H1 (cell line): ENCODE data around the gene MKX. TPM values are rescaled to one million over a fixed set of nuclear protein-coding genes. Genes with fewer than 3 reads are reported as not detected.

Source experiments
- CTCF ChIA-PET: fragments of 300-600 bp; sonication (Branson Sonifier 250); formaldehyde crosslinking; loops from one replicate; lab custom pipeline; 2021; ENCODE audit not compliant: partially characterized antibody; lab: Charles Lee
- POLR2A ChIA-PET: fragments of 300-600 bp; sonication (Branson Sonifier 250); formaldehyde crosslinking; loops from one replicate; lab custom pipeline; 2021; ENCODE audit warnings: inconsistent platforms; ENCODE audit not compliant: partially characterized antibody; lab: Charles Lee
- DNase-seq, 2 experiments: peaks; one replicate each; pipeline versions ENCODE4 v3.0.0 to v3.0.0-alpha.2; 2010 to 2022; ENCODE audit warnings: low spot score in 2 of 2, low read depth in 1 of 2, mixed read lengths in 1 of 2
- FAIRE-seq: peaks from 2 replicates; lab custom pipeline; 2011; peaks lifted over from hg19 to GRCh38; lab: Jason Lieb, UNC
- H2AFZ ChIP-seq: 2 replicates; pipeline ENCODE4 v1.8.1; 2012; ENCODE audit warnings: low read length, inconsistent platforms
- H2AK5ac ChIP-seq: 2 replicates; pipeline ENCODE4 v1.6.1; 2013; ENCODE audit warnings: low read depth, low read length
- H2BK120ac ChIP-seq: replicated peaks from 2 replicates; pipeline ENCODE3; 2013; ENCODE audit warnings: low read depth, low read length, inconsistent platforms
- H2BK12ac ChIP-seq: 2 replicates; pipeline ENCODE4 v1.6.1; 2013; ENCODE audit warnings: low read depth, low read length
- H2BK15ac ChIP-seq: 2 replicates; pipeline ENCODE4 v1.6.1; 2013; ENCODE audit warnings: low read length
- H2BK20ac ChIP-seq: 2 replicates; pipeline ENCODE4 v1.6.1; 2013; ENCODE audit warnings: low read length
- H2BK5ac ChIP-seq: 2 replicates; pipeline ENCODE4 v1.6.1; 2013; ENCODE audit warnings: low read depth, low read length
- H3K14ac ChIP-seq: 2 replicates; pipeline ENCODE4 v1.6.1; 2013; ENCODE audit warnings: inconsistent platforms; ENCODE audit not compliant: insufficient read length
- H3K18ac ChIP-seq: 2 replicates; pipeline ENCODE4 v1.6.1; 2013; ENCODE audit warnings: low read length; ENCODE audit errors: extremely low read depth
- H3K23ac ChIP-seq: 2 replicates; pipeline ENCODE4 v1.6.1; 2013; ENCODE audit warnings: inconsistent platforms; ENCODE audit not compliant: insufficient read length
- H3K23me2 ChIP-seq: 2 replicates; pipeline ENCODE4 v1.6.1; 2013; ENCODE audit warnings: low read depth, low read length
- H3K27ac ChIP-seq: 2 replicates; pipeline ENCODE4 v1.6.1; 2011; ENCODE audit warnings: low read depth, low read length, inconsistent platforms
- H3K27me3 ChIP-seq, 4 experiments: replicated peaks in 1 of 4; 1 replicate in 1 of 4; 2 replicates in 3 of 4; pipeline versions ENCODE4 v1.6.1 to v1.8.1; 2011 to 2013; ENCODE audit warnings: low read length in 3 of 4, mild to moderate bottlenecking in 3 of 4, inconsistent platforms in 2 of 4, mixed read lengths in 2 of 4, moderate library complexity in 1 of 4; ENCODE audit not compliant: control insufficient read depth in 3 of 4, insufficient read depth in 3 of 4; ENCODE audit errors: extremely low read depth in 1 of 4
- H3K36me3 ChIP-seq, 4 experiments: 2 replicates each; pipeline versions ENCODE4 v1.6.1 to v1.8.1; 2011 to 2013; ENCODE audit warnings: mild to moderate bottlenecking in 4 of 4, low read length in 3 of 4, moderate library complexity in 2 of 4, control low read depth in 1 of 4, inconsistent platforms in 1 of 4; ENCODE audit not compliant: insufficient read depth in 4 of 4, control insufficient read depth in 2 of 4
- H3K4ac ChIP-seq: replicated peaks from 2 replicates; pipeline ENCODE3; 2013; ENCODE audit warnings: low read length, low read depth, mixed read lengths, inconsistent platforms; ENCODE audit not compliant: insufficient read length
- H3K4me1 ChIP-seq, 4 experiments: replicated peaks in 1 of 4; 1 replicate in 1 of 4; 2 replicates in 3 of 4; pipeline versions ENCODE4 v1.6.1 to v1.8.1; 2011 to 2013; ENCODE audit warnings: low read length in 3 of 4, inconsistent platforms in 2 of 4, mixed read lengths in 1 of 4; ENCODE audit not compliant: insufficient read depth in 4 of 4, control insufficient read depth in 3 of 4
- H3K4me2 ChIP-seq, 2 experiments: 2 replicates each; pipeline versions ENCODE4 v1.6.1 to v1.8.1; 2011 to 2013; ENCODE audit warnings: low read depth in 2 of 2, low read length in 2 of 2, control low read depth in 1 of 2, inconsistent platforms in 1 of 2, mild to moderate bottlenecking in 1 of 2; ENCODE audit not compliant: insufficient read depth in 1 of 2
- H3K4me3 ChIP-seq, 4 experiments: fragments of 200-600, 300-600 bp in 1 of 4; sonication (generic), shearing (Covaris generic), sonication (Bioruptor Twin) in 1 of 4; 2 replicates each; pipeline versions ENCODE4 v1.5.1 to v1.8.1; 2011 to 2016; ENCODE audit warnings: low read length in 4 of 4, low read depth in 3 of 4, control low read depth in 2 of 4, inconsistent platforms in 2 of 4, mild to moderate bottlenecking in 2 of 4, mixed read lengths in 1 of 4, moderate library complexity in 1 of 4; ENCODE audit not compliant: insufficient read depth in 2 of 4; ENCODE audit errors: extremely low read depth in 1 of 4
- H3K56ac ChIP-seq: replicated peaks from 2 replicates; pipeline ENCODE3; 2013; ENCODE audit warnings: low read depth, mild to moderate bottlenecking, mixed read lengths, low read length, inconsistent platforms; ENCODE audit not compliant: insufficient read length
- H3K79me1 ChIP-seq: 2 replicates; pipeline ENCODE4 v1.6.1; 2013; ENCODE audit warnings: low read depth, low read length, control low read depth
- H3K79me2 ChIP-seq, 2 experiments: 2 replicates each; pipeline versions ENCODE4 v1.6.1 to v1.8.1; 2012 to 2013; ENCODE audit warnings: low read length in 2 of 2, mild to moderate bottlenecking in 2 of 2, inconsistent platforms in 1 of 2; ENCODE audit not compliant: insufficient read depth in 2 of 2, control insufficient read depth in 1 of 2
- H3K9ac ChIP-seq, 4 experiments: replicated peaks in 1 of 4; 1 replicate in 1 of 4; 2 replicates in 3 of 4; pipeline versions ENCODE4 v1.6.1 to v1.8.1; 2011 to 2013; ENCODE audit warnings: low read depth in 3 of 4, low read length in 3 of 4, control low read depth in 2 of 4, mild to moderate bottlenecking in 2 of 4, moderate library complexity in 2 of 4, inconsistent platforms in 1 of 4; ENCODE audit errors: extremely low read depth in 1 of 4
- H3K9me3 ChIP-seq, 2 experiments: 2 replicates each; pipeline versions ENCODE4 v1.6.1 to v1.8.1; 2012 to 2013; ENCODE audit warnings: mild to moderate bottlenecking in 2 of 2, moderate library complexity in 2 of 2, control low read depth in 1 of 2, inconsistent platforms in 1 of 2, low read depth in 1 of 2, low read length in 1 of 2, mixed read lengths in 1 of 2; ENCODE audit not compliant: insufficient read depth in 2 of 2
- H4K20me1 ChIP-seq, 2 experiments: replicated peaks in 1 of 2; 2 replicates each; pipeline versions ENCODE3 to v1.8.1; 2011 to 2013; ENCODE audit warnings: inconsistent platforms in 2 of 2, low read length in 2 of 2, mild to moderate bottlenecking in 1 of 2; ENCODE audit not compliant: insufficient read depth in 2 of 2, control insufficient read depth in 1 of 2
- H4K5ac ChIP-seq: 2 replicates; pipeline ENCODE4 v1.6.1; 2013; ENCODE audit warnings: low read length, low read depth, mixed read lengths, inconsistent platforms; ENCODE audit not compliant: insufficient read length
- H4K8ac ChIP-seq: 2 replicates; pipeline ENCODE4 v1.8.0; 2013; ENCODE audit warnings: mild to moderate bottlenecking, moderate library complexity, low read length, inconsistent platforms; ENCODE audit not compliant: insufficient read depth; ENCODE audit errors: extremely low read depth
- H4K91ac ChIP-seq: replicated peaks from 2 replicates; pipeline ENCODE3; 2013; ENCODE audit warnings: low read length, mixed read lengths, inconsistent platforms; ENCODE audit not compliant: insufficient read length
- CREB1 ChIP-seq: IDR thresholded peaks from 2 replicates; pipeline ENCODE4 v1.6.1; 2012; ENCODE audit warnings: inconsistent platforms
- JUND ChIP-seq: IDR thresholded peaks from 2 replicates; pipeline ENCODE4 v1.6.1; 2011; ENCODE audit warnings: mild to moderate bottlenecking, improper control_type of control experiment, low read length
- KDM1A ChIP-seq: fragments of 200-600, 300-600 bp; sonication (generic); IDR thresholded peaks from 2 replicates; pipeline ENCODE4 v1.7.1; 2016; ENCODE audit warnings: mild to moderate bottlenecking, low read length, borderline replicate concordance
- RAD21 ChIP-seq, 2 experiments: IDR thresholded peaks in 1 of 2; conservative IDR thresholded peaks in 1 of 2; 2 replicates each; pipeline ENCODE4 v1.6.1; 2011; ENCODE audit warnings: low read depth in 2 of 2, low read length in 2 of 2, improper control_type of control experiment in 1 of 2, inconsistent platforms in 1 of 2, mild to moderate bottlenecking in 1 of 2, moderate library complexity in 1 of 2
- SUZ12 ChIP-seq: fragments of 200-600 bp; sonication (generic); IDR thresholded peaks from 2 replicates; pipeline ENCODE4 v1.6.1; 2012; ENCODE audit warnings: mild to moderate bottlenecking, inconsistent platforms, low read length, moderate library complexity, mixed read lengths
- TAF1 ChIP-seq: IDR thresholded peaks from 2 replicates; pipeline ENCODE4 v1.6.1; 2011; ENCODE audit warnings: mild to moderate bottlenecking, low read depth, low read length
- TEAD4 ChIP-seq: IDR thresholded peaks from 2 replicates; pipeline ENCODE4 v1.6.1; 2012; ENCODE audit warnings: low read depth, low read length, inconsistent platforms, mixed read lengths
- WGBS, 2 experiments: shearing (Covaris generic) in 1 of 2; methylation state at CpG; one replicate each; pipeline versions ENCODE4 v1.1.6 to v1.1.7; 2013 to 2015; ENCODE audit warnings: low lambda C conversion rate in 2 of 2, mixed read lengths in 2 of 2, inconsistent platforms in 1 of 2, low coverage in 1 of 2, missing lambda C conversion rate in 1 of 2; ENCODE audit not compliant: insufficient replicate concordance in 2 of 2, insufficient coverage in 1 of 2, insufficient read length in 1 of 2; ENCODE audit errors: extremely low coverage in 1 of 2, missing lambda C conversion rate in 1 of 2; 5-methylcytosine and 5-hydroxymethylcytosine counted together
- polyA plus RNA-seq, 7 experiments: library from polyadenylated mRNA; depleted of rRNA in 3 of 7; stranded (reverse) in 5 of 7; unstranded in 2 of 7; fragments of >200 nt in 5 of 7; fragments of 200-250 nt in 2 of 7; gene quantifications; 1 replicate in 5 of 7; 2 replicates in 1 of 7; 4 replicates in 1 of 7; pipeline versions ENCODE4 v1.2.1 to v1.2.3, GENCODE V29; 2011 to 2013; ENCODE audit warnings: missing spikeins in 2 of 7, mixed read lengths in 2 of 7
- total RNA-seq: library from RNA; stranded (reverse); fragmentation: NEBNext Ultra II Directional; extraction: Animal tissue kit (Norgen Biotek cat#: 25700); gene quantifications from 2 replicates; pipeline ENCODE4 v1.2.1, GENCODE V29; 2021
- TF ChIP-seq, protein P1 (sequence below), 3 experiments: IDR thresholded peaks; 1 replicate in 2 of 3; 2 replicates in 1 of 3; pipeline versions ENCODE4 v1.5.1 to v1.6.1; 2011; ENCODE audit warnings: low read length in 3 of 3, mild to moderate bottlenecking in 3 of 3, inconsistent platforms in 2 of 3, low read depth in 1 of 3, moderate library complexity in 1 of 3; ENCODE audit not compliant: insufficient read depth in 1 of 3; ENCODE audit errors: control extremely low read depth in 1 of 3

The MKX gene
- total and polyA plus RNA-seq, 2 of the 8 experiments (the other 6 are each of a cell fraction or from before 2014, with no cell fraction given) = 0.21 to 1.3 TPM

DNA sequence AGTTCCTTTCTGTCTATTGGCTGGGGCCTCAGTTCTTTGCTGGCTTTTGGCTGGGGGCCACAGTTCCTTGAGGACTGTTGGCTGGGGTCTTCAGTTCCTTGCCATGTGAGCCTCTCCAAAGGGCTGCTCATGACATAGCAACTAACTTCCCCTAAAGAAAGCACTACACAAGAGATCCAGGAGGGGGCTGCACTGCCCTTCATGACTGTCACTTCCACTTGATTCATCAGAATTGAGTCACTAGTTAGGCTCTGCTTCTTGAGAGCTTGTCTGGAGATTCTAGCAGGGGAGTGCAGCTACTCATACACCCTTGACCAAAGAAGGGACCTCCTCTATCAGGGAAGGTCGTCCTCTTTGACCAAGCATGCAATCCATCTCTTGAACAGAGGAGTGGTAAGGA, 38.0 kb upstream of the MKX start:
- H2BK120ac ChIP-seq = no peak overlapping the region
- peaks cover 0 to 3% (median 0%) of the 10 kb centered on the region in 4 experiments; a peak in 1 of 7 replicates for H3K4me1 ChIP-seq
- CTCF ChIA-PET = interaction anchor here (0.6 to 1.7 kb wide), 18 partner anchors 10 to 540 kb away, joined by 3 to 13 read pairs (median 3); no protein-coding TSS in a partner anchor
- TF ChIP-seq TAF1 (no peak), SUZ12 (no peak), JUND (no peak), CREB1 (0 out of 2 replicates have a peak, but pooled peaks have one; percentile 7), KDM1A (no peak), RAD21 (IDR thresholded peaks at IDR 0.05 in 1 of 2, conservative IDR thresholded peaks at IDR 0.05 in 1 of 2; ENCODE audit: low read depth in 2 of 2, low read length in 2 of 2) (peak; percentile 89 to 93), TEAD4 (no peak)
- TF ChIP-seq, protein P1, sequence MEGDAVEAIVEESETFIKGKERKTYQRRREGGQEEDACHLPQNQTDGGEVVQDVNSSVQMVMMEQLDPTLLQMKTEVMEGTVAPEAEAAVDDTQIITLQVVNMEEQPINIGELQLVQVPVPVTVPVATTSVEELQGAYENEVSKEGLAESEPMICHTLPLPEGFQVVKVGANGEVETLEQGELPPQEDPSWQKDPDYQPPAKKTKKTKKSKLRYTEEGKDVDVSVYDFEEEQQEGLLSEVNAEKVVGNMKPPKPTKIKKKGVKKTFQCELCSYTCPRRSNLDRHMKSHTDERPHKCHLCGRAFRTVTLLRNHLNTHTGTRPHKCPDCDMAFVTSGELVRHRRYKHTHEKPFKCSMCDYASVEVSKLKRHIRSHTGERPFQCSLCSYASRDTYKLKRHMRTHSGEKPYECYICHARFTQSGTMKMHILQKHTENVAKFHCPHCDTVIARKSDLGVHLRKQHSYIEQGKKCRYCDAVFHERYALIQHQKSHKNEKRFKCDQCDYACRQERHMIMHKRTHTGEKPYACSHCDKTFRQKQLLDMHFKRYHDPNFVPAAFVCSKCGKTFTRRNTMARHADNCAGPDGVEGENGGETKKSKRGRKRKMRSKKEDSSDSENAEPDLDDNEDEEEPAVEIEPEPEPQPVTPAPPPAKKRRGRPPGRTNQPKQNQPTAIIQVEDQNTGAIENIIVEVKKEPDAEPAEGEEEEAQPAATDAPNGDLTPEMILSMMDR (IDR thresholded peaks at IDR 0.05; ENCODE audit: control extremely low read depth in 1 of 3, insufficient read depth in 1 of 3, low read depth in 1 of 3, low read length in 3 of 3) = peak; percentile 11 to 76 (median 73)
- POLR2A ChIA-PET = no interaction called here
- H3K27me3 ChIP-seq = no peaks in the 10 kb centered on the region
- H3K9me3 ChIP-seq = no peaks in the 10 kb centered on the region
- DNase-seq (peak in 1 of 2 experiments; percentile 19), FAIRE-seq (peak; percentile 28)
- H3K4me3 ChIP-seq = no peak overlapping the region
- H4K20me1 ChIP-seq = no peaks in the 10 kb centered on the region
- no peak overlapping the region for H2BK20ac ChIP-seq
- no peak overlapping the region for H3K18ac ChIP-seq
- H3K36me3 ChIP-seq = no peaks in the 10 kb centered on the region
- no peak overlapping the region for H2AFZ ChIP-seq
- H3K4me2 ChIP-seq = no peak overlapping the region
- H2BK5ac ChIP-seq = no peak overlapping the region
- H3K27ac ChIP-seq = no peak overlapping the region
- H2BK12ac ChIP-seq = no peak overlapping the region
- no peak overlapping the region for H4K8ac ChIP-seq
- no peak overlapping the region for H3K23ac ChIP-seq
- no peak overlapping the region for H2AK5ac ChIP-seq
- H4K91ac ChIP-seq = no peak overlapping the region
- no peak overlapping the region for H3K9ac ChIP-seq
- H3K4ac ChIP-seq = no peak overlapping the region
- no peak overlapping the region for H2BK15ac ChIP-seq
- H3K79me1 ChIP-seq = no peaks in the 10 kb centered on the region
- no peak overlapping the region for H4K5ac ChIP-seq
- no peak overlapping the region for H3K56ac ChIP-seq
- WGBS, 2 experiments = 36% methylated on average over 1 of the region's 1 CpG; no CpG with 5 or more reads in 1 of the 2 experiments
- H3K79me2 ChIP-seq = no peaks in the 10 kb centered on the region
- no peak overlapping the region for H3K14ac ChIP-seq
- no peaks in the 10 kb centered on the region for H3K23me2 ChIP-seq
